ENCODE measurements around the gene AUTS2.

AUTS2 gene

DNA sequence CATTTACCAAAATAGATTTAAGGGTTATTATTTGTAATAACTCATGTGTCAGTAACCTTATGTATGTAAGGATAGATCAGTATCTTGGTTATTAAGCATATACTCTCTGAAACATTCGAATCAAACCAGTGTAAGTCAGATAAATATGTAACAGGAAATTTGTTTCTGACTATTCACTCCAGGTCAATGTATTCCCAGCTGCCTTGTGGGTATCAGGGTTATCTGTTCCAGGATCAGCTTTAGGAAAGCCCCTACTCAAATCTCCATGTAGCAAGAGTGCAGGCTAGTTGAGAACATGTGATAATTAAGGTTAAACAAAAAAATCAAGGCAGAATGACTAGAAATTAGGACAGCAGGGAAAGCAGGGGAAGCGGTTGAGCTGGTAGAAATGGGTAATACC is 201.7 kb downstream of the AUTS2 start:
- Histone ChIP-seq H3K4me3 (ENCODE audit: severe bottlenecking) (no peak overlapping the region), H3K4me1 (ENCODE audit: insufficient read depth, poor library complexity, severe bottlenecking) (no peaks in the 10 kb centered on the region), H3K9me3 (ENCODE audit: severe bottlenecking) (no peaks in the 10 kb centered on the region), H3K36me3 (ENCODE audit: low read depth) (no peaks in the 10 kb centered on the region), H3K27me3 (ENCODE audit: insufficient read depth, poor library complexity, severe bottlenecking) (no peaks in the 10 kb centered on the region), H3K27ac (ENCODE audit: poor library complexity, severe bottlenecking) (no peak overlapping the region)
- ATAC-seq (ENCODE audit: low read depth) (no peak), DNase-seq (ENCODE audit: low spot score) (no peak)
- TF ChIP-seq, protein P1, sequence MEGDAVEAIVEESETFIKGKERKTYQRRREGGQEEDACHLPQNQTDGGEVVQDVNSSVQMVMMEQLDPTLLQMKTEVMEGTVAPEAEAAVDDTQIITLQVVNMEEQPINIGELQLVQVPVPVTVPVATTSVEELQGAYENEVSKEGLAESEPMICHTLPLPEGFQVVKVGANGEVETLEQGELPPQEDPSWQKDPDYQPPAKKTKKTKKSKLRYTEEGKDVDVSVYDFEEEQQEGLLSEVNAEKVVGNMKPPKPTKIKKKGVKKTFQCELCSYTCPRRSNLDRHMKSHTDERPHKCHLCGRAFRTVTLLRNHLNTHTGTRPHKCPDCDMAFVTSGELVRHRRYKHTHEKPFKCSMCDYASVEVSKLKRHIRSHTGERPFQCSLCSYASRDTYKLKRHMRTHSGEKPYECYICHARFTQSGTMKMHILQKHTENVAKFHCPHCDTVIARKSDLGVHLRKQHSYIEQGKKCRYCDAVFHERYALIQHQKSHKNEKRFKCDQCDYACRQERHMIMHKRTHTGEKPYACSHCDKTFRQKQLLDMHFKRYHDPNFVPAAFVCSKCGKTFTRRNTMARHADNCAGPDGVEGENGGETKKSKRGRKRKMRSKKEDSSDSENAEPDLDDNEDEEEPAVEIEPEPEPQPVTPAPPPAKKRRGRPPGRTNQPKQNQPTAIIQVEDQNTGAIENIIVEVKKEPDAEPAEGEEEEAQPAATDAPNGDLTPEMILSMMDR (IDR thresholded peaks at IDR 0.05; ENCODE audit: poor library complexity, severe bottlenecking), result no peak

DNA sequence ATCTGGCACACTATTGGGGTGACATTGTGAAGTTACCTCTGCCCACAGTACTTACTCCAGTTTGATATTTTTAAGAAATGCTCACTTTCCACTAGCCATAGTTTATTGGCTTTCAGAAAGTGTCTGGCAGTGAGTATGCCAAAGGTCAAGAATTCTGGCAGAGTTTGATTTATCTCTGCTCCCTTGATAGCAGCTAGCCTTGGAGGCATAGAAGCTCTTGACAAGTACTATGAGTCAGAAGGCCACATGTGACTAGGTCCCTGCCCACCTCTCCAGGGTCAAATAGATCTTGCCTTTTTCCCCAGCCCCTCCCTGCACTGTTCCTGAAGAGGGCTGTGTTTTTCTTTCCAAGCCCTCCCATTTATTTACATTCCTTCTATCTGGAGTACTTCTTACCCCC is 202.2 kb downstream of the AUTS2 start:
- DNase-seq (ENCODE audit: low spot score) (no peak), ATAC-seq (ENCODE audit: low read depth) (no peak)
- no peaks in the 10 kb centered on the region for H3K36me3 ChIP-seq (ENCODE audit: low read depth)
- H3K9me3 ChIP-seq (ENCODE audit: severe bottlenecking), result no peaks in the 10 kb centered on the region
- H3K4me3 ChIP-seq (ENCODE audit: severe bottlenecking), result no peak overlapping the region
- TF ChIP-seq, protein P1 (IDR thresholded peaks at IDR 0.05; ENCODE audit: poor library complexity, severe bottlenecking), result no peak
- H3K27ac ChIP-seq (ENCODE audit: poor library complexity, severe bottlenecking), result no peak overlapping the region
- no peaks in the 10 kb centered on the region for H3K27me3 ChIP-seq (ENCODE audit: insufficient read depth, poor library complexity, severe bottlenecking)
- H3K4me1 ChIP-seq (ENCODE audit: insufficient read depth, poor library complexity, severe bottlenecking), result no peaks in the 10 kb centered on the region

DNA sequence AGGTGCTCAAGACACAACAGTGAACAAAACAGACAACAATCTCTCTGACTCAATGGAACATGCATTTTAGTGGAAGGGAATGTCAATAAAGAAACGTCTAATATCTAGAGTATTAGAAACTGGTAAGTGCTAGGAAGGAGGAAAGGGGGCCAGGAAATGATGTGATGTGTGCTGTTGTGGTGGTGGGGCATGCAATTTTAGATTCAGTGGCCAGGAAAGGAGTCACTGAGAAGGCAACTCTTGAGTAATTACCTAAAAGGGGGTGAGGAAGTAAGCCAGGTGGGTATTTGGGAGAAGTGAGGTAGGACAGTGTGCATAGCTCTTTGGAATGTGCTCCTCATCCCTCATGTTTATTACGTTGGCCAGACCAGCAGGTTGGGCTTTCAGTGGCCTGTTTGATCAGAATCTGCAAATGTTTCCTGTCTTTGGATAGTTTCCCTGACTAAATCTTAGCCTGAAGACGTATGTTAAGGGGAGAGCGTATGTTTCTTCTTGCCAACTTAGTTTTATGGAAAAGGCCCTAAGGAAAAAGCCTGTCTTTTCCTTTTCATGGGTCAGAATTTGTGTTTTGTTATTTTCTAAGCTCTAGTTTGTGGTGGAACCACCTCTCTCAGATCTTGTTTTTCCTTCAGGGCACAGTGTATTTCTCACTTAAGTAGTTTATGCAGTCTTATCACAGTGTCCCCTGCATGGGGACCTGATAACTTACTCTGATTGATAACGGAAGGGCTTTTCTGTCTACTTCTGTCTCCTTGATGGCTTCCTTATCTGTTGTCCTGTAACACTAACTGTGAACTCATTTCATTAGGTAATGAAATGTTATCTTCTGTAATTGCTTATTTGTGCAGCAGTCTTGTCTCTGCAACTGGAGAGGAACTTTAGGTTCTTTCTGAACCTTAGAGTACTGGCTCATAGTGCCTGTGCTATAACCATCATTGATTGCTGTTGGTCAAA is 203.7 kb downstream of the AUTS2 start:
- no peaks in the 10 kb centered on the region for H3K4me1 ChIP-seq (ENCODE audit: insufficient read depth, poor library complexity, severe bottlenecking)
- TF ChIP-seq, protein P1 (IDR thresholded peaks at IDR 0.05; ENCODE audit: poor library complexity, severe bottlenecking), result no peak
- ATAC-seq (ENCODE audit: low read depth), result no peak
- no peak overlapping the region for H3K4me3 ChIP-seq (ENCODE audit: severe bottlenecking)
- H3K27ac ChIP-seq (ENCODE audit: poor library complexity, severe bottlenecking), result no peak overlapping the region
- DNase-seq (ENCODE audit: low spot score), result no peak
- no peaks in the 10 kb centered on the region for H3K27me3 ChIP-seq (ENCODE audit: insufficient read depth, poor library complexity, severe bottlenecking)
- no peaks in the 10 kb centered on the region for H3K36me3 ChIP-seq (ENCODE audit: low read depth)
- no peaks in the 10 kb centered on the region for H3K9me3 ChIP-seq (ENCODE audit: severe bottlenecking)

DNA sequence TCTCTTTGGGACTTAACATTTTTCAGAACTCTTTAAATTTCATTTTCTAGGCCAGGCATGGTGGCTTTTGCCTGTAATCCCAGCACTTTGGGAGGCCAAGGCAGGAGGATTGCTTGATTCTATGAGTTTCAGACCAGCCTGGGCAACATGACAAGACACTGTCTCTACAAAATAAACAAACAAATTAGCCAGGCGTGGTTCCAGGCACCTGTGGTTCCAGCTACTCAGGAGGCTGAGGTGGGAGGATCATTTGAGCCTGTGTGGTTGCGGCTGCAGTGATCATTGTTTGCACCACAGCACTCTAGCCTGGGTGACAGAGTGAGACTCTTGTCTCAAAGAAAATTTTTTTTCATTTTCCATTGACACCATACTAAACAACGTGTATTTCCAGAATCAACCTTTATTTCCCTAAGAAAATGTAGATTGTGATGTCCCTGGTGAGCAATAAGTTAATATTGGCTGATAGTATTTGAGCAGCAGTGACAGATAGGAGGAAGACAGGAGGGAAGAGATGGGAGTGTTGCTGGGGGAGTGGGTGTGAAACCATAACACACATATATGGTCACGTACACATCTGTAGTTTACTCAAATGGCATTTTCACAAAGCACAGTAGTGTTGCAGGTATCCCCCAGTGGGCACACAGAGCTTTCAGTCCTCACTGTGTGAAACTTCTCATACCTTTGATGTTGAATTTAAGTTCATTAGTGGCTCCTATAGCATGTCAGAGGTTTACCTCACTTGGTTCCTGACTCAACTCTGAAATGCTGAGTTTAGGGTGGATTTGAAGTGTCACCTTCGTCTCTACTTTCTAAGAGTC is 205.6 kb downstream of the AUTS2 start:
- Histone ChIP-seq H3K9me3 (ENCODE audit: severe bottlenecking) (no peaks in the 10 kb centered on the region), H3K27me3 (ENCODE audit: insufficient read depth, poor library complexity, severe bottlenecking) (no peaks in the 10 kb centered on the region), H3K36me3 (ENCODE audit: low read depth) (no peaks in the 10 kb centered on the region), H3K4me1 (ENCODE audit: insufficient read depth, poor library complexity, severe bottlenecking) (no peaks in the 10 kb centered on the region), H3K4me3 (ENCODE audit: severe bottlenecking) (no peak overlapping the region), H3K27ac (ENCODE audit: poor library complexity, severe bottlenecking) (no peak overlapping the region)
- TF ChIP-seq, protein P1 (IDR thresholded peaks at IDR 0.05; ENCODE audit: poor library complexity, severe bottlenecking), result no peak
- ATAC-seq (ENCODE audit: low read depth) (no peak), DNase-seq (ENCODE audit: low spot score) (no peak)
